HG02610 (cell line): ENCODE results near the gene ITGB8.
A peak's percentile ranks its signal among the peaks of the same experiment; 100 is the strongest.
"Not testable (repeated sequence)": the region's sequence is repeated elsewhere in the genome, so short reads cannot be mapped to it uniquely, and the experiment has no call there.

Experiments
- ATAC-seq: cut with Tn5 transposase; IDR thresholded peaks from one replicate; pipeline ENCODE4 v1.9.1; 2021; ENCODE audit warnings: mild to moderate bottlenecking, moderate library complexity; ENCODE audit not compliant: unreplicated experiment

Gene ITGB8

DNA sequence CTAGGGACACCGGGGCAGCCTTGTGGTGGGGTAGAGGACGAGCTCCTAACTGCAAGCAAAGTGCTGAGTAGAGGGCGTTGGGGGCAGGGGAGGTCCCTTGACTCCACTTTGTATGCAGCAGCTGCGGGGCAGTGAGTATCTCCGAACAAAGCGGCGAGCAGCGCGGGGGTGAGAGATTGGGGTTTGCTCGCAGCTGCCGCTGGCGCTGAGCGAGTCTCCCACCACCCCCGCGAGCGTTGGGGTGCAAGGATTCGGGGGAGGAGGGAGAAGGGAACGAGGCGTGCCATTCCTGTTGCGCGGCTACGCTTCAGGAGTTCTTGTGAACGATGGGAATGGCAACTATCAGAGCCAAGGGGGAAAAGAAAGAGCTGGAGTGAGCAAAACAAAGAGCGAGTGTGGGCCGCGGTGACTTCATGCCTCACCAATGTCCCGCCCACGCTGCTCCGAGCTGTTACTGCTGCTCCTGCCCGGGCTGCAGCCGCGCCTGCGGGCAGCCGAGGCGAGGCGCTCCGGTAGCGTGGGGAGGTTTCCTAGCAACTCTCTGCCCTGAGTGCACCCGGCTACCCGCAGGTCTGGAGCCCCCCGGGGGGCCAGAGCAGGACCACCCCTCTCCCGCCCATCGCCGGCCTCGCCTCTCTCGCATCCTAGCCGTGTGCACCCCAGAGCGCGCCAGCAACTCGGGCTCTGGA lies at the start of gene ITGB8:
ITGB8 (plus strand) TSS at position 662 of the 689 bp plus-strand sequence. CDS start 907 bp downstream, outside the sequence.
- ATAC-seq = peak; percentile 63

DNA sequence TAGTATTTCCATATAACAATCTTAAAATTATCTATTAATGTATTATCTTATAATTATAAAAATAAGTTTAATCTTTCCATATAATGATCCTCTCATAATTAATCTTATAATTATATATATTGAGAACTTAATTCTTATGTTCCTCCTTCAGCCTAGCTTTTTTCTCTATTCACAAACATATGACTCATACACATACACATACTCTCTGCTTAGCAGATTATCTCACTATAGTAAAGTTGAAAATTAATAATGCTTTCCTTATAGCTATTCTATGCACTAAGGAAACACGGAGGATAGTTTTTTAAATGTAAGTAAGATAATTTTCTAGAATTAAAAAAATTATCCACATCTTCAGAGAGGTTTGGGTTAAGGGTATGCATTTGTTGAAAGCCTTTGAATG lies 47.7 kb upstream of the ITGB8 start:
- peak; percentile 28 for ATAC-seq

DNA sequence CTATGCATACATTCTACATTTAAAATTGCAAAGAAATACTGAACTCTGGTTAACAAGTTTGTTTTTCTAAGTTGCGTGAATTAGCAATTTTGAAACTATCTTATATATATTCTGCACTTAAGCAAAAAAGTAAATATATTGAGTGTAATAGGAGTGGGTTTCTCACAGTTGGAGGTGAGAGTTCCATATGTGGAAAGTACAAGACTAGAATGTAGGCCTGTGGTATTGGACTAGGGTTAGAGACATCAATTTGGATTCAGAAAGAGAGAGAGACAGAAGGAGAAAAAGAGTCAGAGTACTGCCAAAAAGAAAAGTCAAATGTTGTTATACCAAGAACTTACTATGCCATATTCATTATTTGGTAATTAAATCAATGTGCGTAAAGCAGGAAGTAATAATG lies 47.3 kb upstream of the ITGB8 start:
- ATAC-seq = peak; percentile 30

DNA sequence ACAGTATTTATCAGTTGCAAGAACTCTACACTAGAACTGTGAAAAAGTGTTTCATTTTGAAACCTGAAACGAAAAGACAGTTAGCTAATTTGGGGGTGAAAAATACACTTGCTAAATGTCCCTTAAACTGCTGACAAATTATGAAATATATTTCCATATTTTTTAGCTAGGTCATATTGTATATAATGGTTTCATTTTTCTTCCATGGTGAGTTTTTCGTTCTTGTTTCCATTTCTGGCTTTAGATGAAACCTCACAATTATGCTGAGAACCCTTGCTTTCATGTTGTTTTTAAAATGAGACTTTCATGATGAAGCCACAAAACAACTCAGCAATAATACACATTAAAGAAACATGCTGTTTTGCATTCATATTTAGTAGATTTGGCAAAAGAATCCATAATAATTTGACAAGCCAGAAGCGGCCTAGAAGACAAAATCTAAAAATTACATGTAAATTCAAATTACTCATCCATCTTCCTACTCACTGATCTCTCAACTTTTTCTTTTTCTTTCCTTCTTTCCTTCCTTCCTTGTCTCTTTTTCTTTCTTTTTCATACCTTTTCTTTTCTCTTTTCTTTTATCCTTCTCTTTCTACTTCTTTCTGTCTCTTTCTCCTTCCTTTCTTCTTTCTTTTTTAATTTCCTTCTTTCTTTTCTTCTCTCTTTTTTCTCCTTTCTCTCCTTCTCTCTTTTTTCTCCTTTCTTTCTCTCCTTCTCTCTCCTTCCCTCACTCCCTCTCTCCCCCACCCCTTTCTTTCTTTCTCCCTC lies 46.5 kb upstream of the ITGB8 start:
- ATAC-seq = peak; percentile 53

DNA sequence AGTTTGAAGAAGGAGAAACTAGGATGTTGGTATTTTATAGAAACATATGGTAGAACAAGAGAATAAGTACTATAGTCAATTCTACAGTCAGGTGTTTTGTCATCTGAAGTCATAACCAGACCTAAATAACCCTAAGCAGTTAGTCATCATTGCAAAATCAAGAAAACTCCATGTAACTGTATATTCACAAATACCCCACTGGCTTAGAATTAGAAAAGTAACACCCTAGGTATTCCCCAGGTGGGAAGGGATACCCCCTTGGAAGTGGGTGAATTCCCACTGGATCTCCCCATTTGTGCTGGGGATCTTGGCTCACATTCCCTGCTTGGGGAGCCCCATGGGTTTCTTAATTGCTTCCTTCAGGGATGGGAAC lies 45.9 kb upstream of the ITGB8 start:
- peak; percentile 57 for ATAC-seq

DNA sequence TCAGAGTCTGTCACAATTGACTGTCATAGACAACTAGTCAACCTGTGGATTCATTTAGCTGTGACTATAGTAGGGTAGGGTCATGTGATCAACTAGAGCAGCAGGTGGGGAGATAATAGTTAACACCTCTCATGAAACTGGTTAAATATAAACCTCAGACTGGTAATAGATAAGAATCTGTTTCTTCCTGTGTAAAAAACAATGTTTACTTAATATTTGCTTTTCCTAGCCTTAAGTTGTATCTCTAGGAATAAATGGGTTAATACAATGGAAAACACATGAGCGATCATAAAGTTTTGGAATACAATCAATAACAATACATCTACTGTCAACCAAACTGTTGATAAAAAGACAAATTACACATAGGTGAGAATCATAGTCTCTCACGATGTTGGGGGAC lies 43.4 kb upstream of the ITGB8 start:
- no peak for ATAC-seq

DNA sequence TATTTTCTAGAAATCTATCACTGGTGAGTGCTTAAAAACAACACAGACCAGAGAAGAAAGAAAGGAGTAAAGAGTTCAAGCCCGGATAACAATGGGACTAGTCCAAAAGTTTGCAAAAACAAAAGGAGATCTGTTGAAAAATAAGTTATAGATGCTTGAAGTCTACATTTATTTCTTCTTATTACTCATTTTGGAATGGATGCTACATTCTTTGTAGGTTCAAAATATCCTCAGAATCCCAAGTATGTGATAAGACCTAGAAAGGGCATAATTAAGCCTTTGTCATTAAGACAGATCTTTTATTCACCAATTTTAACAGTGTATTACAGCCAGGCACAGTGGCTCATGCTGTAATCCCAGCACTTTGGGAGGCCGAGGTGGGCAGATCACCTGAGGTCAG lies 42.7 kb upstream of the ITGB8 start:
- ATAC-seq = no peak

DNA sequence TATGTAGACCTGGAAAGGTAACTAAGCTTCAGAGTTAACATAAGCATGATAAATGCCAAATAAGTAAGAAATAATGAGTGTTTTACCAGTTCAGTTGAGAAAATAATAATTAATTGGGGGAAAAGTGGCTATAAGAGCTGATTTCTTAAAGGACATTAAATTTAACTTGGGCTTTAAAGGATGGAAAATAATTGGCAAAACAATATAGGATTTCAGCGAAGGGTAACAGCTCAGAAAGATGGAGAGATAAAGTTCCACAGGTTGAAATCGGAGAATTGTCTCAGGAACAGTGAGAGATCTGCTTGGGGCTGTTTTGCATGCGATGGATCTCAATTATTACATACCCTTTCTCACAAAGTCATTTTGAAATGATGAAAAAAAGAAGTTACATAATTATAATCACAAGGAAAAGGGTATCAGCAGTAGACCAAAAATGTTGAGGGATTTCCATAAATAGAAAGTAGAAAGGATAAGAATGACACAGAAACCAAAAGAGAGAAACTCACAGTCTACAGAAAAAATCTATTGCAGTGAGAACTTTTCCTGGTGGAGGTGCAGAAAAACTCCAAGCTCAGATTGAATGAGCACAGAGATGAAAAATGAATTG lies 40.1 kb upstream of the ITGB8 start:
- peak; percentile 54 for ATAC-seq

DNA sequence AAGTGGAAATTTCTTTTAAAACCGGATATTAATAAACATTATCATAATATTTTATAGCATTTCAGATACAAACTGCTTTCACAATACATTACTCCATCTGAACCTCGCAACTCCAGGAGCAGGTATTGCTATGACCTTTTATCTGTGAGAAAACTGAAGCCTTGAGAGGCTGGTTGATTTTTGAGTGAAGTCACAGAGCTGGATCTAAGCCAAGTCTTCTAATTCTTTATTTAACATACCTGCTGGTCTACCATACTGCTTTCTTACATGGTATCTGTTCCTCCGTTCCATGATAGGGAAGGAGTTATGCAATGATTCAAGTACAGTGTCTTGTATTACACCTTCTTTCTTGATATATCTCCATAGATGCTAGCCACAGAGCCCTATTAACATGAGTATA lies 37.4 kb upstream of the ITGB8 start:
- ATAC-seq = no peak

DNA sequence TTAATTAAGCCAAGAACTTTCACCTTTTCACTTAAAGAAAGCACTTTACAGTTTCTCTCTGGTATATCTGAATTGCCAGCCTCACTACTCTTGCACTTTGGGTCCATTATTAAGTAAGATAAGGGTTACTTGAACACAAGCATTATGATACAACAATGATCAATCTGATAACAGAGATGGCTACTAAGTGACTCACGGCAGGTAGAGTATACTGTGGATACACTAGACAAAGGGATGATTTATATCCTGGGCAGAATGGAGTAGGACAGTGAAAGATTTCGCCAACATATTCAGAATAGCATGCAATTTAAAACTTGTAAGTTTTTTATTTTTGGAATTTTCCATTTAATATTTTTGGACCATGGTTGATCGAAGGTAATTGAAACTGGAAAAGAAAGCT lies 34.3 kb upstream of the ITGB8 start:
- no peak for ATAC-seq

DNA sequence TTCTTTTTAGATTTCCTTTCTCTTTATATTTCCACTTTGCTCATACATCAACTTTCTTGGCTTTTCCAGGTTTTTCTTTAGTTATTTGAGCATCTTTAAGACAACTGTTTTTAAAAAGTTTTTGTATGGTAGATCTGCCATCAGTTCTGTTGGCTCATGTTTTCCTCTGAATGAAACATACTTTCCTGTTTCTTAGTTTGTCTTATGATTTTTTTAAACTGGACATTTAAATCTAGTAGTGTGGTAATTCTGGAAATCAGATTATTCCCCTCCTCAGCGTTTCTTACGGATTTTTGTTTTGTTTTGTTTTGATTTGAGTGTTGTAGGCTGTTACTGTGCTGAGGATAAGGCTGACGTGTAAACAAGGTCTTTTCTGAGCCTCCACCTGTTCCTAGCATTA lies 33.8 kb upstream of the ITGB8 start:
- no peak for ATAC-seq

DNA sequence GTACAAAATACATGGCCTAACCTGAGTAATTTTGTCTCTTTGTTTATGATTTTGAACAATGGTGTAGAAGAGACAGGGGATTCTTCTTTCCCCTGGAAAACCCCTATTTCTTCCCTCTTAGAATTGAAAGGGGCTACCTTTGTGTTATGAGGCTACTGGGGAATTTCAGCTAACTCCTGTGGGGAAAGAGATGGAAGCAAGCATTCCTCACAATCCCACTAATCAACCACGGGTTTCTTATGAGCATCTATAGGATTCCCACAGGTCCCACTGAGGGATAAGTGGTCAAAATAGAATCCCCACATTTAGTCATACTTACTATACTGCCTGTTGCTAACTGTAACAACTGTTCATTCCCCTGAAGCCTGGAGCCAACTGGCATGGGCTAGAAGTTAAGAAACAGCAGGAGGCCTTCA lies 32.2 kb upstream of the ITGB8 start:
- ATAC-seq = peak; percentile 49

DNA sequence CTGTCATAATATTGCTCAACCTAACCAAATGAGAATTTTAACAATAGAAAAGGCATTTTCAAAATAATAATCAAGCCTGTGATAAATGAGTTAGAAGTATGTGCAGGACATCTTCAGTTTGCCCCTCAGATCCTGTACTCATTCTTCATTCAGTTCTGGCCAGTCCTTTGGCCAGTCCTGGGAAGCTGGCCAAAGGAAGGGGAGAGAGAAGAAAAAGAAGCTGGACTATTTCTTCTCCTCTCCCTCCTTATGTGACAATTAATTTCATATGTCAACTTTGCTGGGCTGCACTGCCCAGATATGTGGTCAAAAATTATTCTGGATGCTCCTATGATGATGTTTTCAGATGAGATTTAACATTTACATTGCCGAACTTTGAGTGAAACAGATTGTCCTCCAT lies 31.6 kb upstream of the ITGB8 start:
- no peak for ATAC-seq

DNA sequence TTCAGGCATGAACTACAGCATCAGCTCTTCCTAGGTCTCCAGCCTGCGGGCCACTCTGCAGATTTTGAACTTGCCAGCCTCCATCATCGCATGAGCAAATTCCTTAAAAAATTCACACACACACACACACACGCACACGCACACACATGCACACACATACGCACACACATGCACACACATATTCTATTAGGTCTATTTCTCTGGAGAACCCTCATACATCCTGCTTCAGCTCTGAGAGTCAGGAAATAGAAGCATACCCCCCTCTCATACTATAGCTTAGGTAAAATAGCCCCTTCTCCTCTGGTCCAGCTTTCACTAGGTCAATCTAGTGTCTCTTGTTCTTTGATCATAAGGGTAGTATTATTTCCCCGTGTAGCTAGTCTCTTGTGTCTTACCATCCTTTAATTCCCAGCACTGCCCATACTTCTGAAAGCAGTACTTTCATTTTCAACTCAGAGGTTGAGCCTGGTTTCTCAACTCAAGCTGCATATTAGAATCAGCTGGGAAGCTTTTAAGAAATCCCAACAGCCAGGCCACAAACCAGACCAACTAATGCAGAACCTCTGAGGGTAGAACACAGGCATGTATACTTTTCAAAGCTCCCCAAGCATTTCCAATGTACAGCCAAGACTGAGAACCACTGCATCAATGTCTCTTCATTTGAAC lies 30.9 kb upstream of the ITGB8 start:
- ATAC-seq = peak; percentile 65

DNA sequence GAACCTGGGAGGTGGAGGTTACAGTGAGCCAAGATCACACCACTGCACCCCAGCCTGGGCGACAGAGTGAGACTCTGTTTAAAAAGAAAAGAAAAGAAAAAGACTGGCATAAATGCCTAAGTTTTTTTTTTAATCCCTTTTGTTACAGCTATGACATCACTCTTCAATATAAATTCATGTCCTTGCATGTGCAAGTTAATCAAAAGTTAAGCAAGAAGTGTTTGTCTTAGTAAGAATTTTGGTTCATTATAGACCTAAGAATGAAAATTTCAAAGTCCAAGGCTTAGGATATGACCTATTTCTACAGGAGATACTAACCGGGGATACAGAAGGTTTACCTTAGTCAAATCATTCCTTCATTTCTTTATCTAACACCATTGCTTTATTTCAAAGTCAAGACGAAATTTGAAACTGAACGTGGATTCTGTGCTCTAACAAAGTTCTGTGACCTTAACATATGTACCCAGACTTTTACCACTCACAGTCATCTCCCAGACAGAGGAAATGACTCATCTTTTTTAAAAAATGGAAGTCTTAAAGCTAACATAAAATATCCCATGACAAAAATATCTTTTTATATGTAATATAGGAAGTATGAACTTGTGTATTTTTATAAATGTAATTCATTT lies 29.3 kb upstream of the ITGB8 start:
- ATAC-seq = peak; percentile 59

DNA sequence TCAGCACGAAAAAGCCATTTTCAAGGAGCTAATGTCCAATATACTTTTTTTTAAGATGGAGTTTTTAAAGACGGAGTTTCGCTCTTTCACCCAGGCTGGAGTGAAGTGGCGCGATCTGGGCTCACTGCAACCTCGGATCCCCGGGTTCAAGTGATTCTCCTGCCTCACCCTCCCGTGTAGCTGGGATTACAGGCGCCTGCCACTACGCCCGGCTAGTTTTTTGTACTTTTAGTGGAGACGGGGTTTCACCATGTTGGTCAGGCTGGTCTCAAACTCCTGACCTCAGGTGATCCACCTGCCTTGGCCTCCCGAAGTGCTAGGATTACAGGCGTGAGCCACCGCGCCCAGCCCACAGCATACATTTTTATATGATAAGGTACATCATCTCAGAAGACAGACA lies 28.4 kb upstream of the ITGB8 start:
- not testable (repeated sequence) for ATAC-seq

DNA sequence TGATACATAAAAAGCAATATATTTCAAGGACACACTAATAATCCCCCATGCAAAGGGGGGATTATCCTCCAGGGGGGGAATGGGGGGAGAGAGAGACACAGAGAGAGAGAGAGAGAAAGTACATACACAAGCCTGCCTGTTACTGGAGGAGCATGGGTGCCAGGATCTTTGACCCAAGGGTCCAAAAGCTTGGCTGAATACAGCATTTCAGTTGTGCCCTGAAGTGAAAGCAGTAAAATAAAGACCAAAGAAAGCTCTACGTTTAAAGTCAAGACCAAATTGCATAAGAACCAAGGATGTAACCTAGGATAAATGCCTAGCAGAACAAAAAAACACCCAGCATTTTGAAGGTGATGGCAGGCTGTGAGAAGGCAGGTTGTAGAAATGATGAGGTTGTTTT lies 27.8 kb upstream of the ITGB8 start:
- no peak for ATAC-seq

DNA sequence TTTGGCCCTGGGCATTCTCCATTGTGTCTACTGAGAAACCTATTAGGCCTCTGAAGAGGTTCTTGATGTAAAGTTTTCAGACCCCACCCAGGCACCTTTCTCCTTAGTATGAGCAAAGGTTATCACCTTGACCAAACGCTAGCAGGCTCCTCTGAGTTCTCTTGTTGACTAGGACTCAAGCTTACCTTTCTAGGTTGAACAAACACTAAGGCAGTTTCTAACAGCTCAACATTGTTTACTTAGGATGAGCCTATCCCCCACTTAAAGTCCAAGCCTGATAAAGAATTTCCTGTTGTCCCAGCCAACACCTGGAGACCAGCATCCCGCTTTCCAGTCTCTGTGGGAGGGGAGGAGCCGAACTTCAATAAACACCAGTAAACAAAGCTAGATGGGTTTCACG lies 26.3 kb upstream of the ITGB8 start:
- ATAC-seq = no peak

DNA sequence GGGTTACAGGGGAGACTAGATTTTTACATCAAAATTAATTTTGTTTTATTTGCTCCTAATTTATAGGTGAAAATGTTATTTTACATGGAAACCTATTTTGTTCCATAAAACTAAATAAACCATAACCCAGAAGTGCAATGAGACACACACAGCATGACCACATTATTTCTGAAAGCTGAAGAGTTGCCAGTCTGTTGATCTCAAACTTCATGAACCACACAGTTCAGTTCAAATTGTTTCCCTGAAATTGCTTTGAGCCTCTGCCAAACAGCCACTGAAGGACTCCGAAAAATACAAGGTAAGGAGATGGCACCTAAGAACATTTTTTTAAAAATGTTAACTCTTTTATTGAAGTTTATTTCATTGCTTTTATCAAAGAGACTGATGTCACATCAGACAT lies 25.0 kb upstream of the ITGB8 start:
- ATAC-seq = no peak

DNA sequence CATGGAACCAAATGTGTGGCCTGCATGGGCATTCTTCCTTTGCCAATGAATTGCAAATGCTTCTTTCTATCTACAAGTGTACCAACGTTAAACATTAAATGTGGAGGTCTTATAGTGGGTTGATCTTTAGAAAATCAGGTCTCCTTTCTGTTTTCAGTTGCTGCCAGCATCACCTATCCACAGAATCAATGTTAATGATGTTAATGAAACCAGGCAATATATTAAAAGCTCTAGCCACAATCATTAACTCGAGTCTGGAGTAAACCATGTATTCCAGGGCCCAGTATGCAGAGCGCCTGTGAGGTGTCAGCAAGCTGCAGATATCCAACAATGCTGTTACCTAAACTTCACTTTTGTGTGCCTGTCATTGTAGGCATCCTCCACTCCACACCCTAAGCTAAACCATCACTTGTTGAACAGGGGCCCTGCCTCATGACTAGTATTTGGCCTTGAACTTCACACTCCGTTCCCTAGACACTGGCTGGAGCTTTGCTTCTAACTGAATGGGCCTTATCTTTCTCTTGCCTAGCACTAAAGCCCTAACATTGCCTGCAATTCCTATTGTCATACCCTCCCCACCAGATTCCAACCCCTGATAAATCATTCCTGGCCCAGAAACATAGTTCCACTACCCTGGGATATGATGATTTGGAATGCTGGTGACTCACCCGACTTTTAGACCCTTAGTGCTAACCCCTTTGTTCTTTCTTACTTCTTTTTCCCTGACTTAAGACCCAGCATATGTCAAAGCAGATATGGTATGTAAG lies 24.3 kb upstream of the ITGB8 start:
- no peak for ATAC-seq
